Neutrophil (primary cell): ENCODE results near the gene NOS2.
"Not testable (repeated sequence)": the region's sequence is repeated elsewhere in the genome, so short reads cannot be mapped to it uniquely, and the experiment has no call there.

Experiments
- H3K27ac ChIP-seq: fragments of 200-600 bp; sonication (generic); 2 replicates; pipeline ENCODE4 v1.5.1; 2016; ENCODE audit warnings: mild to moderate bottlenecking, moderate library complexity
- H3K27me3 ChIP-seq: fragments of 200-600 bp; sonication (generic); 2 replicates; pipeline ENCODE4 v1.6.0; 2016; ENCODE audit warnings: mild to moderate bottlenecking
- H3K36me3 ChIP-seq: fragments of 200-600 bp; sonication (generic); 2 replicates; pipeline ENCODE4 v1.5.1; 2017
- H3K4me1 ChIP-seq, 2 experiments: fragments of 200-600 bp in 1 of 2; sonication (generic) in 1 of 2; 1 replicate in 1 of 2; 2 replicates in 1 of 2; pipeline versions ENCODE4 v1.5.1 to v1.6.1; 2013 to 2016; ENCODE audit warnings: low read depth in 1 of 2, low read length in 1 of 2, mild to moderate bottlenecking in 1 of 2, moderate library complexity in 1 of 2; ENCODE audit not compliant: control insufficient read depth in 1 of 2, insufficient read depth in 1 of 2
- H3K4me3 ChIP-seq, 2 experiments: fragments of 200-600 bp in 1 of 2; sonication (generic) in 1 of 2; 1 replicate in 1 of 2; 2 replicates in 1 of 2; pipeline ENCODE4 v1.5.1; 2013 to 2016; ENCODE audit warnings: low read depth in 1 of 2, low read length in 1 of 2, mild to moderate bottlenecking in 1 of 2, moderate library complexity in 1 of 2
- H3K9me3 ChIP-seq: fragments of 200-600 bp; sonication (generic); 2 replicates; pipeline ENCODE4 v1.5.1; 2016
- TF ChIP-seq, protein P1 (sequence below): fragments of 200-600 bp; sonication (generic); IDR thresholded peaks from 2 replicates; pipeline ENCODE4 v1.5.1; 2016; ENCODE audit warnings: antibody characterized with exemption

NOS2 gene

DNA sequence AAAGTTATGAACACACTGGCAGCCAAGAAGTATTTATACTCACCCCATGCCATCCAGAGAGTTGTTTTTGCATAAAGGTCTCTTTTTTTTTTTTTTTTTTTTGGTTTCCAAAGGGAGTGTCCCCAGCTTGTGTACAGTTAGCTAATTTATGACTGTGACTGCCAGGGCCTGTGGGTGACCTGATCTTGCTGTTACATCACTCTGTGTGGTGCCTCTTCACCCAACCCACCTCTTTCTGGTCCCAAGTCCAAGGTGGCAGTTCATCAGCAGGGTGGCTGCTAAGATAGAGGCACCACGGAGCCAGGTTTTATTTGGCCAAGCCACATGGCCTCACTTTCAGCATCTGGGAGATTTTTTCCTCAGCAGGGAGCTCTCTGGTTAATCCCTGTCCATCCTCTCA lies at the start of gene NOS2:
Gene NOS2 (minus strand): TSS at position 8 of the 400 bp plus-strand sequence. CDS start 1,720 bp downstream, outside the sequence.
- Histone ChIP-seq H3K9me3 (no peaks in the 10 kb centered on the region), H3K27me3 (peaks cover 46% of the 10 kb centered on the region)
- TF ChIP-seq, protein P1, sequence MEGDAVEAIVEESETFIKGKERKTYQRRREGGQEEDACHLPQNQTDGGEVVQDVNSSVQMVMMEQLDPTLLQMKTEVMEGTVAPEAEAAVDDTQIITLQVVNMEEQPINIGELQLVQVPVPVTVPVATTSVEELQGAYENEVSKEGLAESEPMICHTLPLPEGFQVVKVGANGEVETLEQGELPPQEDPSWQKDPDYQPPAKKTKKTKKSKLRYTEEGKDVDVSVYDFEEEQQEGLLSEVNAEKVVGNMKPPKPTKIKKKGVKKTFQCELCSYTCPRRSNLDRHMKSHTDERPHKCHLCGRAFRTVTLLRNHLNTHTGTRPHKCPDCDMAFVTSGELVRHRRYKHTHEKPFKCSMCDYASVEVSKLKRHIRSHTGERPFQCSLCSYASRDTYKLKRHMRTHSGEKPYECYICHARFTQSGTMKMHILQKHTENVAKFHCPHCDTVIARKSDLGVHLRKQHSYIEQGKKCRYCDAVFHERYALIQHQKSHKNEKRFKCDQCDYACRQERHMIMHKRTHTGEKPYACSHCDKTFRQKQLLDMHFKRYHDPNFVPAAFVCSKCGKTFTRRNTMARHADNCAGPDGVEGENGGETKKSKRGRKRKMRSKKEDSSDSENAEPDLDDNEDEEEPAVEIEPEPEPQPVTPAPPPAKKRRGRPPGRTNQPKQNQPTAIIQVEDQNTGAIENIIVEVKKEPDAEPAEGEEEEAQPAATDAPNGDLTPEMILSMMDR: no peak

DNA sequence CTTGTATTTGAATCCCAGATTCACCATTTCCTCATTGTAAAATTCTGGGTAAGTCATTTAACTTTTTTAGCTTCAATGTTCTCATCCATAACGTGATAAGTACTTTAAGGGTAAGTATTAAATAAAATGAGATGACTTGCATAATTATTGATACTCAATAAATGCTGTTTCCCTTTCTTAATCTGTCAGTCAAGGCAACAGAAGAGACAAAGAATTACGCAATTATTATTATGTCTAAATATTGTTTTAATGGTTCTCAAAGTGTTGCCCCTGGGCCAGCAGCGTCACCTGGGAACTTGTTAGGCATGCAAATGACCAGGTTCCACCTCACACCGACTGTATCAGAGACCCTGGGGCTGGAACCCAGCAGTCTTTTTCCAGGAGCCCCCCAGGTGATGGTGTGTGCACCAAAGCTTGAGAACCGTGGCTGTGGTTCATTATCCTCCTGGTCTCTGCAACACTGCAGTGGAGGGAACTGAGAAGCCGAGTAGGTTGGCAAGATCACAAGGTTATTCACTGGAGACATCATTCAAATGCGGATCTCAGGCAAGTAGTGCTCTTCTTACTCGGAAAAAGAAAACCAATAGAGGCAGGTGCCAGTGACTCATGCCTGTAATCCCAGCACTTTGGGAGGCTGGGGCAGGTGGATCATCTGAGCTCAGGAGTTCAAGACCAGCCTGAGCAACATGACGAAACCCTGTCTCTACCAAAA lies 49.3 kb upstream of the NOS2 start:
- Histone ChIP-seq H3K36me3 (no peaks in the 10 kb centered on the region), H3K27ac (no peak overlapping the region), H3K9me3 (no peaks in the 10 kb centered on the region), H3K4me3 (no peak overlapping the region), H3K4me1 (no peaks in the 10 kb centered on the region), H3K27me3 (no peaks in the 10 kb centered on the region)
- TF ChIP-seq, protein P1: no peak

More for the DNA sequence above, at the start of gene NOS2:
- Histone ChIP-seq H3K36me3 (no peaks in the 10 kb centered on the region), H3K4me1 (peaks cover under 1 to 3% of the 10 kb centered on the region in 2 experiments), H3K27ac (no peak within 1 kb of the TSS), H3K4me3 (no peak within 1 kb of the TSS)

DNA sequence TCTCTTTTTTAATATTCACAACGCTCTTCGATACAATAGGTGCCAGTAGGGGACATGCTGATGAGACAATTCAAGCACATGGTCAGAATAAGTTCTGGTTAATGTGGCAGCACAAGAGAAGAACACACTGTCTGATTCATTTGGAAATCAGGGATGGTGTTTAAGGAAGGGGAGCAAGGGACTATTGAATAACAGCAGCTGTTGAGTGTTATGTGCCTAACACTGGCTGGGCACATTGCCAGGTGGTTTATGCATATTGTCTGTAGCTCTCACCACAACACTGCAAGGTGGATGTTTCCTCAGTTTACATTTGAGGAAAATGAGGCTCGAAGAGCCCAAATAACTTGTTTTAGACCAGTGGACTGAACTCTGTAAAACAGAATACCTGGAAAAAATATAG lies 48.6 kb upstream of the NOS2 start:
- TF ChIP-seq, protein P1: no peak
- Histone ChIP-seq H3K4me3 (no peak overlapping the region), H3K27ac (no peak overlapping the region), H3K27me3 (no peaks in the 10 kb centered on the region), H3K4me1 (no peaks in the 10 kb centered on the region), H3K36me3 (no peaks in the 10 kb centered on the region), H3K9me3 (no peaks in the 10 kb centered on the region)

DNA sequence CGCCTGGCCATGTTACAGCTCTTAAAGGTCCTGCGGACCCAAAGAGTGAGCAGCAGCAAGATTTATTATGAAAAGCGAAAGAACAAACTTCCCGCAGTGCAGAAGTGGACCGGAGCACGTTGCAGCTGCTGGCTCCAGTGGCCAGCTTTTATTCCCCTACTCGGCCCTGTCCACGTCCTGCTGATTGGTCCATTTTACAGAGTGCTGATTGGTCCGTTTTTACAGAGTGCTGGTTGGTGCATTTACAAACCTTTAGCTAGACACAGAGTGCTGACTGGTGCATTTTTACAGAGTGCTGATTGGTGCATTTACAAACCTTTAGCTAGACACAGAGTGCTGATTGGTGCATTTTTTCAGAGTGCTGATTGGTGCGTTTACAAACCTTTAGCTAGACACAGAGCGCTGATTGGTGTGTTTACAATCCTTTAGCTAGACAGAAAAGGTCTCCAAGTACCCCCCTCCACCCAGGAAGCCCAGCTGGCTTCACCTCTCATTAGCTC lies 46.5 kb upstream of the NOS2 start:
- H3K4me3 ChIP-seq, H3K27ac ChIP-seq, H3K27me3 ChIP-seq: not testable (repeated sequence)

DNA sequence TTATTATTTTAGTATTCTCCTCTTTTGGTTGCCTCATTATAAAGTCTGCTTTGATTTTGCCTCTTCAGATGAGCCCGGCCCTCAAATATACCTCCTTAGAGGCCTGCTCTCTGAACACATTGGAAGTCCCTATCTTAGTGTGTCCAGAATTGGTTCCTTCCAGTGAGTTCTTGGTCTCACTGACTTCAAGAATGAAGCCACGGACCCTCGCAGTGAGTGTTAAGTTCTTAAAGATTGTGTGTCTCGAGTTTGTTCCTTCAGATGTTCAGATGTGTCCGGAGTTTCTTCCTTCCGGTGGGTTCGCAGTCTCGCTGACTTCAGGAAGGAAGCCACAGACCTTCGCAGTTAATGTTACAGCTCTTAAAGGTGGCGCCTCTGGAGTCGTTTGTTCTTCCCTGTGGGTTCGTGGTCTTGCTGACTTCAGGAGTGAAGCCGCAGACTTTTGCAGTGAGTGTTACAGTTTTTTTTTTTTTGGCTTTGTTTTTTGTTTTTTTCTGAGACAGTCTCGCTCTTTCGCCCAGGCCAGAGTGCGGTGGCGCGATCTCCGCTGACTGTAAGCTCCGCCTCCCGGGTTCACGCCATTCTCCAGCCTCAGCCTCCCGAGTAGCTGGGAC lies 45.8 kb upstream of the NOS2 start:
- Histone ChIP-seq H3K9me3 (no peaks in the 10 kb centered on the region), H3K4me3 (peak overlapping the region in 1 of 2 experiments; percentile 43), H3K27me3 (no peaks in the 10 kb centered on the region), H3K36me3 (no peaks in the 10 kb centered on the region), H3K27ac (no peak overlapping the region), H3K4me1 (no peaks in the 10 kb centered on the region)
- TF ChIP-seq, protein P1: no peak

More for the DNA sequence above, 46.5 kb upstream of the NOS2 start:
- not testable (repeated sequence) for H3K4me1 ChIP-seq, H3K9me3 ChIP-seq, H3K36me3 ChIP-seq
